ENCODE measurements around the gene PNP. TPM values are rescaled to one million over a fixed set of nuclear protein-coding genes. Genes with fewer than 3 reads are reported as not detected.

PNP gene
- total and polyA plus RNA-seq, 2 donors (not counting 3 experiments of a cell fraction or from before 2014, with no cell fraction given), result 245 to 271 TPM

DNA sequence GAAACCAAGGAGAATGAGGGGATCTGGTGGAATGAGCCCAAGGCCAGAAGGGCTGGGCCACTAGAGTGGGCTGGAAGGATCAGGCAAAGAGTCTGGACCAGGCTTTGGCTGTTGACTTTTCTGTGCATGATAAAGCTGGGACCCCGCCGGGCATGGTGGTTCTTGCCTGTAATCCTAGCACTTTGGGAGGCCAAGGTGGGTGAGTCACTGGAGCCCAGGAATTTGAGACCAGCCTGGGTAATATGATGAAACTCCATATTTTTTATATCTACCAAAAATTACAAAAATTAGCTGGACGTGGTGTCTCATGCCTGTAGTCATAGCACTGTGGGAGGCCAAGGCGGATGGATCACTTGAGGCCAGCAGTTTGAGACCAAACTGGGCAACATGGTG lies 32.8 kb upstream of the PNP start:
- no peaks in the 10 kb centered on the region for H3K36me3 ChIP-seq (ENCODE audit: control insufficient read depth in 2 of 2, extremely low read depth in 1 of 2, insufficient read depth in 2 of 2, low read length in 2 of 2)
- H3K4me2 ChIP-seq (ENCODE audit: insufficient read depth, low read length), result no peak overlapping the region
- FAIRE-seq, result no peak
- DNase-seq (ENCODE audit: low read depth, low spot score), result no peak
- H3K9me1 ChIP-seq (replicated peaks; ENCODE audit: control insufficient read depth, extremely low read depth, insufficient read depth, low read length), result no peaks in the 10 kb centered on the region
- dilution Hi-C loops (cut with MboI; ENCODE audit: extremely low pct_ligation_motif_present, low sequenced_read_pairs) (no loop called here), intact Hi-C loops (cut with micrococcal nuclease) (no loop called here)
- no peak overlapping the region for H3K9ac ChIP-seq (replicated peaks; ENCODE audit: extremely low read depth, insufficient read depth, low read length)
- H2AFZ ChIP-seq (ENCODE audit: low read depth, low read length), result no peak overlapping the region
- CTCF ChIA-PET, result interaction anchor here (0.6 to 1.7 kb wide), 2 partner anchors 21 to 172 kb away, joined by 3 to 5 read pairs; no protein-coding TSS in a partner anchor
- H3K27ac ChIP-seq (ENCODE audit: insufficient read depth, low read depth, low read length), result no peak overlapping the region
- peaks cover 5% of the 10 kb centered on the region for H3K4me1 ChIP-seq (ENCODE audit: control insufficient read depth, extremely low read depth, insufficient read depth, low read length)
- H3K79me2 ChIP-seq (ENCODE audit: control insufficient read depth, insufficient read depth, low read length), result no peaks in the 10 kb centered on the region
- peaks cover 6 to 16% of the 10 kb centered on the region in 2 experiments for H3K27me3 ChIP-seq (ENCODE audit: control insufficient read depth in 2 of 2, insufficient read depth in 2 of 2, low read length in 2 of 2)
- no TSS peak for BruUV-seq (replicated peaks)
- no peak overlapping the region for H3K4me3 ChIP-seq (replicated peaks in 1 of 3; ENCODE audit: insufficient read depth in 1 of 3, low read depth in 1 of 3, low read length in 3 of 3)
- no peaks in the 10 kb centered on the region for H4K20me1 ChIP-seq (replicated peaks; ENCODE audit: control insufficient read depth, extremely low read depth, insufficient read depth, low read length)
- TF ChIP-seq MYC (IDR thresholded peaks at IDR 0.05; ENCODE audit: low read depth, low read length) (no peak), FOS (IDR thresholded peaks at IDR 0.05; ENCODE audit: borderline replicate concordance, insufficient read depth, low read length) (no peak), EZH2 (IDR thresholded peaks at IDR 0.05; ENCODE audit: borderline replicate concordance, low read depth, low read length, severe bottlenecking) (no peak), POLR2AphosphoS5 (IDR thresholded peaks at IDR 0.05; ENCODE audit: insufficient read depth, low read depth, low read length) (no peak), POLR2A (IDR thresholded peaks at IDR 0.05; ENCODE audit: low read depth, low read length) (no peak), JUN (IDR thresholded peaks at IDR 0.05; ENCODE audit: borderline replicate concordance, insufficient read depth, insufficient read length, low read depth) (no peak), MAX (IDR thresholded peaks at IDR 0.05; ENCODE audit: insufficient read depth, insufficient read length) (no peak), GATA2 (IDR thresholded peaks at IDR 0.05; ENCODE audit: insufficient read depth, insufficient read length, low read depth, low read length) (no peak)
- TF ChIP-seq, protein P1, sequence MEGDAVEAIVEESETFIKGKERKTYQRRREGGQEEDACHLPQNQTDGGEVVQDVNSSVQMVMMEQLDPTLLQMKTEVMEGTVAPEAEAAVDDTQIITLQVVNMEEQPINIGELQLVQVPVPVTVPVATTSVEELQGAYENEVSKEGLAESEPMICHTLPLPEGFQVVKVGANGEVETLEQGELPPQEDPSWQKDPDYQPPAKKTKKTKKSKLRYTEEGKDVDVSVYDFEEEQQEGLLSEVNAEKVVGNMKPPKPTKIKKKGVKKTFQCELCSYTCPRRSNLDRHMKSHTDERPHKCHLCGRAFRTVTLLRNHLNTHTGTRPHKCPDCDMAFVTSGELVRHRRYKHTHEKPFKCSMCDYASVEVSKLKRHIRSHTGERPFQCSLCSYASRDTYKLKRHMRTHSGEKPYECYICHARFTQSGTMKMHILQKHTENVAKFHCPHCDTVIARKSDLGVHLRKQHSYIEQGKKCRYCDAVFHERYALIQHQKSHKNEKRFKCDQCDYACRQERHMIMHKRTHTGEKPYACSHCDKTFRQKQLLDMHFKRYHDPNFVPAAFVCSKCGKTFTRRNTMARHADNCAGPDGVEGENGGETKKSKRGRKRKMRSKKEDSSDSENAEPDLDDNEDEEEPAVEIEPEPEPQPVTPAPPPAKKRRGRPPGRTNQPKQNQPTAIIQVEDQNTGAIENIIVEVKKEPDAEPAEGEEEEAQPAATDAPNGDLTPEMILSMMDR (IDR thresholded peaks at IDR 0.05; ENCODE audit: extremely low read depth in 1 of 2, insufficient read depth in 1 of 2, low read depth in 1 of 2, low read length in 2 of 2), result no peak
- H3K9me3 ChIP-seq (replicated peaks; ENCODE audit: control insufficient read depth, insufficient read depth, low read length), result no peaks in the 10 kb centered on the region
- POLR2A ChIA-PET, result no interaction called here
